ENCODE measurements around the gene THADA.
"Not testable (repeated sequence)": the region's sequence is repeated elsewhere in the genome, so short reads cannot be mapped to it uniquely, and the experiment has no call there.

GRCh38 chr2:43297740-43298139 is 298.1 kb downstream of the THADA start:
- not testable (repeated sequence) for TF ChIP-seq CTCF (IDR thresholded peaks at IDR 0.05; ENCODE audit: low read length); EZH2 (IDR thresholded peaks at IDR 0.05; ENCODE audit: borderline replicate concordance, low read length)
